PFSK-1 (cell line): Measurements from ENCODE around the gene MAPK7.

Source experiments
- FOXP2 ChIP-seq: optimal IDR thresholded peaks from 2 replicates; pipeline ENCODE3; 2011; ENCODE audit warnings: borderline replicate concordance, control low read depth, inconsistent platforms; ENCODE audit not compliant: insufficient read depth; ENCODE audit errors: extremely low read length, extremely low read depth
- POLR2AphosphoS5 ChIP-seq: IDR thresholded peaks from 2 replicates; pipeline ENCODE4 v1.6.1; 2012; ENCODE audit warnings: low read depth, mild to moderate bottlenecking, control low read depth, low read length, moderate library complexity
- REST ChIP-seq, 2 experiments: IDR thresholded peaks; 2 replicates each; pipeline versions ENCODE4 v1.6.1 to v1.8.0; 2011 to 2012; ENCODE audit warnings: low read depth in 2 of 2, low read length in 2 of 2, control low read depth in 1 of 2, inconsistent platforms in 1 of 2, mild to moderate bottlenecking in 1 of 2, moderate library complexity in 1 of 2; ENCODE audit not compliant: insufficient read depth in 1 of 2
- SIN3A ChIP-seq: IDR thresholded peaks from 2 replicates; pipeline ENCODE4 v1.6.1; 2012; ENCODE audit warnings: mild to moderate bottlenecking, low read length, moderate library complexity, borderline replicate concordance; ENCODE audit not compliant: insufficient read depth
- TAF1 ChIP-seq: IDR thresholded peaks from 2 replicates; pipeline ENCODE4 v1.6.1; 2012; ENCODE audit warnings: low read length, control low read depth, borderline replicate concordance; ENCODE audit not compliant: insufficient read depth

Gene MAPK7

GRCh38 chr17:19426631-19427030, 48.3 kb downstream of the MAPK7 start:
- TF ChIP-seq FOXP2: no peak
- TF ChIP-seq TAF1: no peak

DNA sequence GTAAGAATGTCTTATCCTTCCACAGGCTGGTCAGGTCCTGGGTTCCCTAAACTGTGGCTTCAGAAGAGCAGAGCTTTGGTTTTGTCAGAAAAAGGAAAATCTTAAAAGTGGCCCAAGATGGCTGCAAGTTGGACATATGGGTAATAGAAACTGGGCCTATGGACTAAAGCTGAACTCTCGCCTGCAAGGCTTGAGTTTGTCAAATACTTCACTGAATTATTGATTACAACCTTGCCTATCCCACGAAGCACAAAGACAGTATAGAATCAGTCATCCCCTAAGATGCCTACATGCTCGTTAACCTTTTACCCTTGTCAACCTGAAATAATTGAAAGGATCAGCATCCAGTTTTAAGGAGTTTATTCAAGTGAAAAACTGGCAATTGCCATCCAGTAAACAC, 53.4 kb downstream of the MAPK7 start:
- TF ChIP-seq TAF1 (no peak), REST (IDR thresholded peaks at IDR 0.05; ENCODE audit: insufficient read depth in 1 of 2, low read depth in 2 of 2, low read length in 2 of 2) (no peak), SIN3A (no peak), FOXP2 (no peak), POLR2AphosphoS5 (no peak)
